ENCODE measurements around the gene ABCA13. TPM values are rescaled to one million over a fixed set of nuclear protein-coding genes. Genes with fewer than 3 reads are reported as not detected.
A peak's percentile ranks its signal among the peaks of the same experiment; 100 is the strongest.

ABCA13 gene
- total RNA-seq, 1 experiment from 2014 or later = not detected

GRCh38 chr7:48292949-48293348 is 121.7 kb downstream of the ABCA13 start:
- no peak for DNase-seq (ENCODE audit: extremely low read depth, low read depth)

GRCh38 chr7:48295296-48295971 is 124.2 kb downstream of the ABCA13 start:
- DNase-seq (ENCODE audit: extremely low read depth, low read depth) = no peak

- DNase-seq (ENCODE audit: extremely low read depth, low read depth) = no peak
These were observed 125.7 kb downstream of the ABCA13 start for GRCh38 chr7:48296966-48297365.

- DNase-seq (ENCODE audit: extremely low read depth, low read depth) = no peak
These were observed 127.5 kb downstream of the ABCA13 start for GRCh38 chr7:48298779-48299178.

- DNase-seq (ENCODE audit: extremely low read depth, low read depth) = peak; percentile 59
These were observed 128.4 kb downstream of the ABCA13 start for GRCh38 chr7:48299580-48300169.

- no peak for DNase-seq (ENCODE audit: extremely low read depth, low read depth)
These were observed 129.0 kb downstream of the ABCA13 start for GRCh38 chr7:48300301-48300700.

GRCh38 chr7:48301201-48301600 is 129.9 kb downstream of the ABCA13 start:
- no peak for DNase-seq (ENCODE audit: extremely low read depth, low read depth)

GRCh38 chr7:48304641-48305040 is 133.4 kb downstream of the ABCA13 start:
- no peak for DNase-seq (ENCODE audit: extremely low read depth, low read depth)

- no peak for DNase-seq (ENCODE audit: extremely low read depth, low read depth)
These were observed 134.4 kb downstream of the ABCA13 start for GRCh38 chr7:48305661-48306060.

- DNase-seq (ENCODE audit: extremely low read depth, low read depth) = no peak
These were observed 135.9 kb downstream of the ABCA13 start for GRCh38 chr7:48307041-48307714.

GRCh38 chr7:48309720-48310119 is 138.5 kb downstream of the ABCA13 start:
- DNase-seq (ENCODE audit: extremely low read depth, low read depth) = no peak

- DNase-seq (ENCODE audit: extremely low read depth, low read depth) = no peak
These were observed 140.3 kb downstream of the ABCA13 start for GRCh38 chr7:48311464-48312100.

GRCh38 chr7:48312151-48312550 is 140.9 kb downstream of the ABCA13 start:
- DNase-seq (ENCODE audit: extremely low read depth, low read depth) = no peak

GRCh38 chr7:48316768-48317167 is 145.5 kb downstream of the ABCA13 start:
- no peak for DNase-seq (ENCODE audit: extremely low read depth, low read depth)

GRCh38 chr7:48317360-48317759 is 146.1 kb downstream of the ABCA13 start:
- DNase-seq (ENCODE audit: extremely low read depth, low read depth) = no peak

- DNase-seq (ENCODE audit: extremely low read depth, low read depth) = no peak
These were observed 150.2 kb downstream of the ABCA13 start for GRCh38 chr7:48321319-48322010.

GRCh38 chr7:48337012-48337621 is 165.9 kb downstream of the ABCA13 start:
- peak; percentile 18 for DNase-seq (ENCODE audit: extremely low read depth, low read depth)

GRCh38 chr7:48337781-48338180 is 166.5 kb downstream of the ABCA13 start:
- no peak for DNase-seq (ENCODE audit: extremely low read depth, low read depth)

- no peak for DNase-seq (ENCODE audit: extremely low read depth, low read depth)
These were observed 176.1 kb downstream of the ABCA13 start for GRCh38 chr7:48347230-48347825.

GRCh38 chr7:48350515-48350914 is 179.3 kb downstream of the ABCA13 start:
- DNase-seq (ENCODE audit: extremely low read depth, low read depth) = no peak
